OCI-LY3 (cell line): ENCODE results near the gene CEP162.

Experiments
- H2AFZ ChIP-seq: fragments of 200-600, 300-600 bp; shearing (Covaris generic); 2 replicates; pipeline ENCODE4 v1.6.0; 2014; ENCODE audit warnings: antibody characterized with exemption, low read depth, low read length
- H3K27ac ChIP-seq: fragments of 200-600, 300-600 bp; sonication (generic); 2 replicates; pipeline ENCODE4 v1.5.1; 2014; ENCODE audit warnings: mild to moderate bottlenecking, low read length, moderate library complexity, mixed read lengths
- H3K27me3 ChIP-seq: fragments of 200-600, 300-600 bp; sonication (generic); 2 replicates; pipeline ENCODE4 v1.6.1; 2014; ENCODE audit warnings: low read depth, low read length, mixed read lengths
- H3K36me3 ChIP-seq: fragments of 200-600, 300-600 bp; sonication (generic); replicated peaks from 2 replicates; pipeline ENCODE3; 2014; ENCODE audit warnings: low read depth, low read length, mixed read lengths
- H3K4me1 ChIP-seq: fragments of 300-600, 200-600 bp; sonication (generic); 2 replicates; pipeline ENCODE4 v1.6.1; 2014; ENCODE audit warnings: low read length, mixed read lengths
- H3K4me2 ChIP-seq: fragments of 200-600, 300-600 bp; sonication (generic); 2 replicates; pipeline ENCODE4 v1.6.1; 2014; ENCODE audit warnings: low read length, mixed read lengths
- H3K4me3 ChIP-seq: fragments of 300-600, 200-600 bp; sonication (generic); 2 replicates; pipeline ENCODE4 v1.5.1; 2014; ENCODE audit warnings: antibody characterized with exemption, mild to moderate bottlenecking, low read length, moderate library complexity
- H3K79me2 ChIP-seq: fragments of 300-600, 200-600 bp; shearing (Covaris generic); 2 replicates; pipeline ENCODE4 v1.6.1; 2014; ENCODE audit warnings: mild to moderate bottlenecking, low read length, mixed read lengths
- H3K9ac ChIP-seq: fragments of 300-600, 200-600 bp; shearing (Covaris generic); 2 replicates; pipeline ENCODE4 v1.6.0; 2014; ENCODE audit warnings: mild to moderate bottlenecking, low read length, moderate library complexity
- H3K9me3 ChIP-seq: fragments of 200-600, 300-600 bp; shearing (Covaris generic); 2 replicates; pipeline ENCODE4 v1.6.1; 2014; ENCODE audit warnings: low read length, mixed read lengths; ENCODE audit not compliant: insufficient read depth
- H4K20me1 ChIP-seq: fragments of 200-600, 300-600 bp; sonication (generic); 2 replicates; pipeline ENCODE4 v1.6.1; 2016; ENCODE audit warnings: low read length, mixed read lengths; ENCODE audit not compliant: insufficient read depth
- EZH2phosphoT487 ChIP-seq: fragments of 200-600 bp; shearing (Covaris generic); IDR thresholded peaks from 2 replicates; pipeline ENCODE4 v1.6.1; 2018; ENCODE audit warnings: antibody characterized with exemption, mixed run types, low read depth
- TF ChIP-seq, protein P1 (sequence below): fragments of 200-600, 300-600 bp; sonication (generic); IDR thresholded peaks from 2 replicates; pipeline ENCODE4 v1.5.1; 2014; ENCODE audit warnings: antibody characterized with exemption, low read length, low read depth

The CEP162 gene

DNA sequence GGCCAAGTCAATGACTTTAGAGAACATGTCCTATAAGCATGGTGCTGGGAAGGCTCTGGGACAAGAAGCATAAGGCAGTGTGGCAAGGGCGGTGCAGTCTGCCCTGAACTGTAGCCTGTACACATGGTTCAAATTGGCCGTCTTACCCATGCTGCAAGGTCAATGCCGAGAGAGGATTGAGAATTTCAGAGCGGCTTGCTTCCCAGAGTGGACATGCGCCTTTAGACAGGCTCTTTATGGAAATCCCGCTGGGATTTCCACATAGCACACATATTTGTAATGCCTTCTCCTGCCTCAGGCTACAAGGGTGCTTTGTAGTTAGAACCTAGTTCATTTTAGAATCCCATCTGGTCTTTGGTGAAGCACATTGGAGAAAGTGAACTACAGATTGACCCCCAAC, 36.1 kb upstream of the CEP162 start:
- Histone ChIP-seq H3K4me3 (no peak overlapping the region), H3K4me2 (no peak overlapping the region)
- TF ChIP-seq, protein P1, sequence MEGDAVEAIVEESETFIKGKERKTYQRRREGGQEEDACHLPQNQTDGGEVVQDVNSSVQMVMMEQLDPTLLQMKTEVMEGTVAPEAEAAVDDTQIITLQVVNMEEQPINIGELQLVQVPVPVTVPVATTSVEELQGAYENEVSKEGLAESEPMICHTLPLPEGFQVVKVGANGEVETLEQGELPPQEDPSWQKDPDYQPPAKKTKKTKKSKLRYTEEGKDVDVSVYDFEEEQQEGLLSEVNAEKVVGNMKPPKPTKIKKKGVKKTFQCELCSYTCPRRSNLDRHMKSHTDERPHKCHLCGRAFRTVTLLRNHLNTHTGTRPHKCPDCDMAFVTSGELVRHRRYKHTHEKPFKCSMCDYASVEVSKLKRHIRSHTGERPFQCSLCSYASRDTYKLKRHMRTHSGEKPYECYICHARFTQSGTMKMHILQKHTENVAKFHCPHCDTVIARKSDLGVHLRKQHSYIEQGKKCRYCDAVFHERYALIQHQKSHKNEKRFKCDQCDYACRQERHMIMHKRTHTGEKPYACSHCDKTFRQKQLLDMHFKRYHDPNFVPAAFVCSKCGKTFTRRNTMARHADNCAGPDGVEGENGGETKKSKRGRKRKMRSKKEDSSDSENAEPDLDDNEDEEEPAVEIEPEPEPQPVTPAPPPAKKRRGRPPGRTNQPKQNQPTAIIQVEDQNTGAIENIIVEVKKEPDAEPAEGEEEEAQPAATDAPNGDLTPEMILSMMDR, result no peak
- TF ChIP-seq EZH2phosphoT487, result no peak

DNA sequence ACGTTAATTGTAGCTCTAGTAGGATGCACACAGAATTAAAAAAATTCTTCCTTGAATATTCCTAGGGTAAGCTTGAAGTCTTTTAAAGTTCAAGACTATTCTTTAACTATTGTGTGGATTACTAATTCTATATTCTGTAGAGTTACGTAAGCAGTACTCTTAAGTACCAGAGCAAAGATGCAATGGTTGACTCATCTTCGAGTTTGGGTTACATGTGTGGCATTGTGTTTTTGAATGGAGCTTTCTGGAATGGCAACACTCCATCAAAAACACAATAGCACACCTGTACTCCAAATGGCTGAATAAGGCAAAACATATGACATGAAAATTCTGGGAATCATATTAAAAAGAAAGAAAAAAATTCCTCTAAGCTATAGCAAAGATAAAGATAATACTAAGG, 33.5 kb upstream of the CEP162 start:
- peaks cover 10% of the 10 kb centered on the region for H3K4me1 ChIP-seq
- H3K9me3 ChIP-seq, result no peaks in the 10 kb centered on the region
- no peaks in the 10 kb centered on the region for H3K36me3 ChIP-seq
- H3K79me2 ChIP-seq, result no peaks in the 10 kb centered on the region
- TF ChIP-seq, protein P1, result no peak
- no peak for TF ChIP-seq EZH2phosphoT487
- H3K9ac ChIP-seq, result no peak overlapping the region
- no peak overlapping the region for H3K27ac ChIP-seq
- H2AFZ ChIP-seq, result no peak overlapping the region
- no peak overlapping the region for H3K4me2 ChIP-seq
- no peak overlapping the region for H3K4me3 ChIP-seq
- 0 out of 2 replicates have a peak, but pooled peaks cover 4% of the 10 kb centered on the region for H3K27me3 ChIP-seq
- no peaks in the 10 kb centered on the region for H4K20me1 ChIP-seq

More for the DNA sequence above, 36.1 kb upstream of the CEP162 start:
- Histone ChIP-seq H3K27ac (no peak overlapping the region), H3K4me1 (peaks cover 4% of the 10 kb centered on the region), H3K9ac (no peak overlapping the region), H2AFZ (no peak overlapping the region), H3K27me3 (0 out of 2 replicates have a peak, but pooled peaks cover 4% of the 10 kb centered on the region), H3K36me3 (no peaks in the 10 kb centered on the region), H4K20me1 (no peaks in the 10 kb centered on the region), H3K79me2 (no peaks in the 10 kb centered on the region), H3K9me3 (no peaks in the 10 kb centered on the region)

DNA sequence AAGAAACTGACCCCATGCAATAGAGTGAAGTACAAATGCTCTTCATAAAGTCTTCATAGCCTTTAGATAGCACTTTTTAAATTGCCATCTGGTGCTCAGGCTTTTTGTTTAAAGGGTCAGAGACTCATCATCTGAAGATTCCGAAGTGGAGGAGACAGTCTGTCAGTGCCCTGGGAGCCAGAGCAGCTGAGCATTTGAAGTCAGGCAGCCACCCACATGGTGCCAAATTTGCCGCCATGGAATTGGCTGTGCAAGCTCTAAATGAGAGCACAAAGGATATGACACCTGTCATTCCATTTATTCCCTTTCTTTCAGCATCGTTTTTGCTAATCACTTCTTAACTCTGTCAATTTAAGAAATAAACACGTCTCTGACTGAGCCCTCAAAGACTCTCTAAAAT, 32.8 kb upstream of the CEP162 start:
- Histone ChIP-seq H3K4me3 (no peak overlapping the region), H2AFZ (no peak overlapping the region), H3K27ac (no peak overlapping the region), H3K79me2 (no peaks in the 10 kb centered on the region), H3K36me3 (no peaks in the 10 kb centered on the region), H3K4me2 (no peak overlapping the region), H3K9ac (no peak overlapping the region), H3K4me1 (peaks cover 10% of the 10 kb centered on the region), H3K9me3 (no peaks in the 10 kb centered on the region), H3K27me3 (0 out of 2 replicates have a peak, but pooled peaks cover 4% of the 10 kb centered on the region), H4K20me1 (no peaks in the 10 kb centered on the region)
- TF ChIP-seq, protein P1, result no peak
- no peak for TF ChIP-seq EZH2phosphoT487

DNA sequence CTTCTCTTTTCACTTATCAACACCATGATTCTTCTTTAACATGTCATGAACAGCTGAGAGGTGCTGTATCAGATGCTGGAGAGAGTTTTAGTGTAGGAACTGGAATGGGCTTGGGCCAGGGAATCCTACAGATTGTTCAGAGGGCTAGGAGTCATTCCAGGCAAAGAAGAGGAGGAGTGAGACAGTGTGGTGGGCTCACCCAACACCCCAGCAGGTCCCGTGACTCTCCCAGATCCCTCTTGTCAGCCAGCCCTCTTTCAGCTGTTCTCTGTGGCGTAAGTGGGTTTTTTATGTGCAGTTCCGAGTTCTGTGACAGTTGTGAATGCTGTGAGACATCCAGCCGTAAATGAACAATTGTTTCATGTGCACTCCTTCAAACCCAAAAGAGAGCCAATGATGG, 31.4 kb upstream of the CEP162 start:
- H3K27ac ChIP-seq, result no peak overlapping the region
- 0 out of 2 replicates have a peak, but pooled peaks cover 4% of the 10 kb centered on the region for H3K27me3 ChIP-seq
- H3K4me3 ChIP-seq, result peak overlapping the region; percentile 59
- TF ChIP-seq, protein P1, result no peak
- TF ChIP-seq EZH2phosphoT487, result no peak
- no peak overlapping the region for H3K9ac ChIP-seq
- H3K9me3 ChIP-seq, result no peaks in the 10 kb centered on the region
- peak overlapping the region; percentile 53 for H2AFZ ChIP-seq
- H3K4me2 ChIP-seq, result peak overlapping the region; percentile 70
- no peaks in the 10 kb centered on the region for H4K20me1 ChIP-seq
- H3K4me1 ChIP-seq, result peaks cover 10% of the 10 kb centered on the region
- no peaks in the 10 kb centered on the region for H3K36me3 ChIP-seq
- H3K79me2 ChIP-seq, result no peaks in the 10 kb centered on the region
